ENCODE measurements around the gene UGT1A6. TPM values are rescaled to one million over a fixed set of nuclear protein-coding genes. Genes with fewer than 3 reads are reported as not detected.
"Not testable (repeated sequence)": the region's sequence is repeated elsewhere in the genome, so short reads cannot be mapped to it uniquely, and the experiment has no call there.

Gene UGT1A6
- total and polyA plus RNA-seq, 2 experiments from 2014 or later = not detected

DNA sequence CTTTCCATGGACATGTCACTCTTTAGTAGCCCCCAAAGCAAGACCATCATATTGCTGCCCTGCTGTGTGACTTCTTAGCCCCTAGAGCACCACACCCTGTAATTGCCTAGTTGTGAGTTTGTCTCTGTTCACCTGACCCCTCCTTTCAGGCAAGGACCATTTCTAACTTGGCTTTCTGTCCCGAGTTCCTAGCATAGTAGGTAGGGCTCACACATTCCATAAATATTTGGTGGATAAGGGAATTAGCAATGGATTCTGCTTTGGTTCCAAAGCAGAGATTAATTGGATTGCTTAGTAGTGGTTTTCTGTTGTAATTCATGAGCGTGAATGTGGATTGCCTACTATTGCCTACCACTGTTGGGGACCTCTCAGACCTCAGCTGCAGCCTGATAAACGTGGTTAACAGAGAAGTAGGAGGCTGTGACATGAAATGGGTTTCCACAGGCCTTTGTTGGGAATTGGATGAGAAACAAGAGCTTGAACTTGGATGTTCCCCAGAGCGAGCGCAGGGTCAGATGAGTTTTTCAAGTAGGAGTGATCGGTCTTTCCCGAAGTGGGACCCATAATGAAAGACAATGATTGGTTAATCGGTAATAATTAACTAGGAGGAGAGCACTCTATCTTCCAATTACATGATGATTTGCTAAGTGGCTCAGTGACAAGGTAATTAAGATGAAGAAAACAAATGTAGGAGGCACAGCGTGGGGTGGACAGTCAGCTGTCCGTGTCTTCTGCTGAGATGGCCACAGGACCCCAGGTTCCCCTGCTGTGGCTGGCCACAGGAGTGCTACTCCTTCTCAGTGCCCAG is 54.0 kb downstream of the UGT1A6 start:
- Histone ChIP-seq H3K9me3 (ENCODE audit: low read depth) (no peaks in the 10 kb centered on the region), H3K4me3 (no peak overlapping the region), H3K4me1 (ENCODE audit: low read depth) (no peaks in the 10 kb centered on the region), H3K27ac (no peak overlapping the region), H3K27me3 (no peaks in the 10 kb centered on the region), H3K36me3 (no peaks in the 10 kb centered on the region)
- DNase-seq (ENCODE audit: low read depth in 1 of 2, low spot score in 1 of 2) = peak in 1 of 2 donors; percentile 39
- TF ChIP-seq, protein P1, sequence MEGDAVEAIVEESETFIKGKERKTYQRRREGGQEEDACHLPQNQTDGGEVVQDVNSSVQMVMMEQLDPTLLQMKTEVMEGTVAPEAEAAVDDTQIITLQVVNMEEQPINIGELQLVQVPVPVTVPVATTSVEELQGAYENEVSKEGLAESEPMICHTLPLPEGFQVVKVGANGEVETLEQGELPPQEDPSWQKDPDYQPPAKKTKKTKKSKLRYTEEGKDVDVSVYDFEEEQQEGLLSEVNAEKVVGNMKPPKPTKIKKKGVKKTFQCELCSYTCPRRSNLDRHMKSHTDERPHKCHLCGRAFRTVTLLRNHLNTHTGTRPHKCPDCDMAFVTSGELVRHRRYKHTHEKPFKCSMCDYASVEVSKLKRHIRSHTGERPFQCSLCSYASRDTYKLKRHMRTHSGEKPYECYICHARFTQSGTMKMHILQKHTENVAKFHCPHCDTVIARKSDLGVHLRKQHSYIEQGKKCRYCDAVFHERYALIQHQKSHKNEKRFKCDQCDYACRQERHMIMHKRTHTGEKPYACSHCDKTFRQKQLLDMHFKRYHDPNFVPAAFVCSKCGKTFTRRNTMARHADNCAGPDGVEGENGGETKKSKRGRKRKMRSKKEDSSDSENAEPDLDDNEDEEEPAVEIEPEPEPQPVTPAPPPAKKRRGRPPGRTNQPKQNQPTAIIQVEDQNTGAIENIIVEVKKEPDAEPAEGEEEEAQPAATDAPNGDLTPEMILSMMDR (IDR thresholded peaks at IDR 0.05; ENCODE audit: low read depth, low read length) = no peak

DNA sequence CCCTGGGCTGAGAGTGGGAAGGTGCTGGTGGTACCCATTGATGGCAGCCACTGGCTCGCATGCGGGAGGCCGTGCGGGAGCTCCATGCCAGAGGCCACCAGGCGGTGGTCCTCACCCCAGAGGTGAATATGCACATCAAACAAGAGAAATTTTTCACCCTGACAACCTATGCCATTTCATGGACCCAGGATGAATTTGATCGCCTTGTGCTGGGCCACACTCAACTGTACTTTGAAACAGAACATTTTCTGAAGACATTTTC is 54.5 kb downstream of the UGT1A6 start:
- H3K36me3 ChIP-seq = no peaks in the 10 kb centered on the region
- no peak for DNase-seq (ENCODE audit: low read depth in 1 of 2, low spot score in 1 of 2)
- H3K4me1 ChIP-seq (ENCODE audit: low read depth) = no peaks in the 10 kb centered on the region
- H3K9me3 ChIP-seq (ENCODE audit: low read depth) = no peaks in the 10 kb centered on the region
- TF ChIP-seq, protein P1 (IDR thresholded peaks at IDR 0.05; ENCODE audit: low read depth, low read length) = no peak
- H3K27me3 ChIP-seq = no peaks in the 10 kb centered on the region
- H3K4me3 ChIP-seq = no peak overlapping the region
- H3K27ac ChIP-seq = no peak overlapping the region

DNA sequence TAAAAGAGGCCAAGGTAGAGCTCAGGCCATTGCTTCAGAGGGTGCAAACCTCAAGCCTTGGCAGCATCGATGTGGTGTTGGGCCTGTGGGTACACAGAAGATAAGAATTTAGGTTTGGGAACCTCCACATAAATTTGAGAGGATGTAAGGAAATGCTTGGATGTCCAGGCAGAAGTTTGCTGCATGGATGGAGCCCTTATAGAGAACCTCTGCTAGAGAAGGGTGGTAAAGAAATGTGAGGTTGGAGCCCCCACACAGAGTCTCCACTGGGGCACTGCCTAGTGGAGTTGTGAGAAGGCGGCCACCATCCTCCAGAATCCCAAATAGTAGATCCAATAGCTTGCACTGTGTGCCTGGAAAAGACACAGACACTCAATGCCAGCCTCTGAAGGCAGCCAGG is 58.0 kb downstream of the UGT1A6 start:
- not testable (repeated sequence) for H3K4me1 ChIP-seq (ENCODE audit: low read depth); DNase-seq (ENCODE audit: low read depth in 1 of 2, low spot score in 1 of 2)

DNA sequence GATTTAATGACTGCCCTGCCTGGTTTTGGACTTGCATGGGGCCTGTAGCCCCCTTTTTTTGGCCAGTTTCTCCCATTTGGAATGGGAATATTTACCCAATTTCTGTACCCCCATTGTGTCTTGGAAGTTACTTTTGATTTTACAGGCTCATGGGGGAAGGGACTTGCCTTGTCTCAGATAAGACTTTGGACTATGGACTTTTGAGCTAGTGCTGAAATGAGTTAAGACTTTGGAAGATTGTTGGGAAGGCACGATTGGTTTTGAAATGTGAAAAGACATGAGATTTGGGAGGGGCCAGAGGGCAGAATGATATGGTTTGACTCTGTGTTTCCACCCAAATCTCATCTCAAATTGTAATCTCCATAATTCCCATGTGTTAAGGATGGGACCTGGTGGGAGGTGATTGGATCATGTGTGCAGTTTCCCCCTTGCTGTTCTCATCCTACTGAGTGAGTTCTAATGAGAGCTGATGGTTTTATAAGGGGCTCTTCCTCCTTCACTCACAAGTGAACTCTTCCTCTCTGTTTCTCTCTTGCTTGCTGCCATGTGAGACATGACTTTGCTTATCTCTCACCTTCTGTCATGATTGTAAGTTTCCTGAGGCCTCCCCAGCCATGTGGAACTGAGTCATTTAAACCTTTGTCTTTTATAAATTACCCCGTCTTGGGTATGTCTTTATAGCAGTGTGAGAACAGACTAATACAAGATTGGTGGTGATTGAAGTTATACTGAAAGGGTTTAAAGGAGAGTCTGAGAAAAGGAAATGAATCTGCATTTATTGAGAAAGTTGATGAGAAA is 58.7 kb downstream of the UGT1A6 start:
- not testable (repeated sequence) for DNase-seq (ENCODE audit: low read depth in 1 of 2, low spot score in 1 of 2); H3K36me3 ChIP-seq; H3K4me1 ChIP-seq (ENCODE audit: low read depth); H3K9me3 ChIP-seq (ENCODE audit: low read depth); H3K27ac ChIP-seq; H3K27me3 ChIP-seq; H3K4me3 ChIP-seq

More for the DNA sequence above, 58.0 kb downstream of the UGT1A6 start:
- H3K27ac ChIP-seq; H3K9me3 ChIP-seq (ENCODE audit: low read depth); H3K4me3 ChIP-seq; H3K27me3 ChIP-seq; H3K36me3 ChIP-seq: not testable (repeated sequence)

DNA sequence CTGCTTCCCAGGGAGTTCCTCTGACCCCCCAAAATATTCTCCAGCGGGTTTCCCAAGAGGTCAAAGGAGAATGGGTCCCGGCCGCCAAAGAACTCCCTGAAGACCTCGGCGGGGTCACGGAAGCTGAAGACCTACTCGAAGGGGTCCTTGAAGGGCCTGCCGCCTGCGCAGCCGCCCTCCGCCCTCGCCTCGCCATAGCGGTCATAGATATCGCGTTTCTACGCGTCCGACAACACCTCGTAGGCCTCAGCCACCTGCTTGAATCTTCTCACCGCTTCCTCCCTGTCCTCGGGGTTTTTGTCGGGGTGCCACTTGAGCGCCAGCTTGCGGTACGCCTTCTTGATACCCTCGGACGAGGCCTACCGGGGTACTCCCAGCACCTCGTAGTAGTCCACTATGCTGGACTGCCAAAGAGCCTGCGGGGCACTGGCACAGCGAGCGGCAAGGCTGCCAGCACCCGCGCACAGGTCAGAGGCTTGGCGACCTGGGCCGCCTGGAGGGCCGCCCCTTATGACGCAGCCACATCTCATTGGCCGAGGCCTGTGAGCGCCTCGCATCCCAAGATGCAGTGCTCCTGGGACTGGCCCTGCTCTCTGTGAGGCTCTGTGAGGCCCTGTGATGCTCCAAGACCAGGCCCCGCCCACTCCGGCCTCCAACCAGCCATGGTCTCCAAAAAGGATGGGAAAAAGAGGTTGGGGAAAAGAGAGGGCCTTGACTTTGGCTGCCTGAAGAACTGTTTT is 62.4 kb downstream of the UGT1A6 start:
- H3K36me3 ChIP-seq = no peaks in the 10 kb centered on the region
- no peaks in the 10 kb centered on the region for H3K27me3 ChIP-seq
- no peak overlapping the region for H3K27ac ChIP-seq
- H3K4me1 ChIP-seq (ENCODE audit: low read depth) = no peaks in the 10 kb centered on the region
- H3K9me3 ChIP-seq (ENCODE audit: low read depth) = no peaks in the 10 kb centered on the region
- TF ChIP-seq, protein P1 (IDR thresholded peaks at IDR 0.05; ENCODE audit: low read depth, low read length) = no peak
- DNase-seq (ENCODE audit: low read depth in 1 of 2, low spot score in 1 of 2) = no peak
- no peak overlapping the region for H3K4me3 ChIP-seq

DNA sequence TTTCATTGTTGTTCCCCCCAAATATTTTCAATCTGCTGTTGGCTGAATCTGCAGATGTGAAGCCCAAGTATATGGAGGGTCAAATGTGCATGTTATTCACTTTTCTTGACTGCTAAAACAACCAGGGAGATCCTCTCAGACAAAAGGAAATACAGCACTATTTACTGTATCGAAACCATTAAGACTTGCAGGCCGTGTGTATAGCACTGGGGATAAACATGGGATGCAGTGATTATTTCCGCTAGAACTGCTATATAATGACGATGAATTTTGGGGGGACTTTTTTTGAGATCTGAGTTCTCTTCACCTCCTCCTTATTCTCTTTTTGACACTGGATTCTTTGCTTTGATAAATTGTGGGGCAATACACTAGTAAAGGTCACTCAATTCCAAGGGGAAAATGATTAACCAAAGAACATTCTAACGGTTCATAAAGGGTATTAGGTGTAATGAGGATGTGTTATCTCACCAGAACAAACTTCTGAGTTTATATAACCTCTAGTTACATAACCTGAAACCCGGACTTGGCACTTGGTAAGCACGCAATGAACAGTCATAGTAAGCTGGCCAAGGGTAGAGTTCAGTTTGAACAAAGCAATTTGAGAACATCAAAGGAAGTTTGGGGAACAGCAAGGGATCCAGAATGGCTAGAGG is 63.9 kb downstream of the UGT1A6 start:
- Histone ChIP-seq H3K27me3 (no peaks in the 10 kb centered on the region), H3K4me3 (no peak overlapping the region), H3K36me3 (no peaks in the 10 kb centered on the region), H3K9me3 (ENCODE audit: low read depth) (no peaks in the 10 kb centered on the region), H3K4me1 (ENCODE audit: low read depth) (no peaks in the 10 kb centered on the region), H3K27ac (no peak overlapping the region)
- TF ChIP-seq, protein P1 (IDR thresholded peaks at IDR 0.05; ENCODE audit: low read depth, low read length) = no peak
- no peak for DNase-seq (ENCODE audit: low read depth in 1 of 2, low spot score in 1 of 2)
